ENCODE results near the gene PHF13.
"Not testable (repeated sequence)": the region's sequence is repeated elsewhere in the genome, so short reads cannot be mapped to it uniquely, and the experiment has no call there.

Gene PHF13

GRCh38 chr1:6596351-6596750 lies 17.2 kb upstream of the PHF13 start:
- H2AFZ ChIP-seq (ENCODE audit: low read length, unreplicated experiment), result no peak overlapping the region
- peaks cover 11% of the 10 kb centered on the region; the same call in 1 of the 2 replicates for H3K36me3 ChIP-seq (ENCODE audit: insufficient read depth, low read length)
- peaks cover 58% of the 10 kb centered on the region for H3K79me2 ChIP-seq (ENCODE audit: control insufficient read depth, insufficient read depth, low read length, unreplicated experiment)
- no peak overlapping the region for H3K27ac ChIP-seq (ENCODE audit: low read depth, low read length)
- no peak overlapping the region for H3K4me3 ChIP-seq (ENCODE audit: low read depth, low read length)
- peaks cover 19% of the 10 kb centered on the region for H3K4me1 ChIP-seq (ENCODE audit: control insufficient read depth, insufficient read depth, low read length, unreplicated experiment)
- no peaks in the 10 kb centered on the region for H3K27me3 ChIP-seq (ENCODE audit: insufficient read depth, low read length)

GRCh38 chr1:6596886-6597776 lies 16.4 kb upstream of the PHF13 start:
- H3K4me3 ChIP-seq (ENCODE audit: low read depth, low read length), result no peak overlapping the region
- H3K4me1 ChIP-seq (ENCODE audit: control insufficient read depth, insufficient read depth, low read length, unreplicated experiment), result peaks cover 19% of the 10 kb centered on the region
- no peaks in the 10 kb centered on the region for H3K27me3 ChIP-seq (ENCODE audit: insufficient read depth, low read length)
- H3K79me2 ChIP-seq (ENCODE audit: control insufficient read depth, insufficient read depth, low read length, unreplicated experiment), result peaks cover 66% of the 10 kb centered on the region
- H2AFZ ChIP-seq (ENCODE audit: low read length, unreplicated experiment), result no peak overlapping the region
- no peak overlapping the region for H3K27ac ChIP-seq (ENCODE audit: low read depth, low read length)
- peaks cover 11% of the 10 kb centered on the region; the same call in 1 of the 2 replicates for H3K36me3 ChIP-seq (ENCODE audit: insufficient read depth, low read length)

- Histone ChIP-seq H3K27me3 (ENCODE audit: insufficient read depth, low read length) (no peaks in the 10 kb centered on the region), H3K79me2 (ENCODE audit: control insufficient read depth, insufficient read depth, low read length, unreplicated experiment) (peaks cover 71% of the 10 kb centered on the region), H3K4me1 (ENCODE audit: control insufficient read depth, insufficient read depth, low read length, unreplicated experiment) (peaks cover 19% of the 10 kb centered on the region), H3K4me3 (ENCODE audit: low read depth, low read length) (no peak overlapping the region), H2AFZ (ENCODE audit: low read length, unreplicated experiment) (no peak overlapping the region), H3K27ac (ENCODE audit: low read depth, low read length) (no peak overlapping the region), H3K36me3 (ENCODE audit: insufficient read depth, low read length) (peaks cover 11% of the 10 kb centered on the region; the same call in 1 of the 2 replicates)
Measured at GRCh38 chr1:6597777-6598131, 15.8 kb upstream of the PHF13 start.

GRCh38 chr1:6599141-6599975 lies 14.2 kb upstream of the PHF13 start:
- Histone ChIP-seq H3K27me3 (ENCODE audit: insufficient read depth, low read length) (no peaks in the 10 kb centered on the region), H3K27ac (ENCODE audit: low read depth, low read length) (no peak overlapping the region), H3K36me3 (ENCODE audit: insufficient read depth, low read length) (peaks cover 4% of the 10 kb centered on the region; the same call in 1 of the 2 replicates), H2AFZ (ENCODE audit: low read length, unreplicated experiment) (no peak overlapping the region), H3K4me1 (ENCODE audit: control insufficient read depth, insufficient read depth, low read length, unreplicated experiment) (peaks cover 28% of the 10 kb centered on the region), H3K4me3 (ENCODE audit: low read depth, low read length) (peak overlapping the region; percentile 69), H3K79me2 (ENCODE audit: control insufficient read depth, insufficient read depth, low read length, unreplicated experiment) (peaks cover 67% of the 10 kb centered on the region)

- H2AFZ ChIP-seq (ENCODE audit: low read length, unreplicated experiment); H3K27me3 ChIP-seq (ENCODE audit: insufficient read depth, low read length); H3K36me3 ChIP-seq (ENCODE audit: insufficient read depth, low read length): not testable (repeated sequence)
- H3K4me3 ChIP-seq (ENCODE audit: low read depth, low read length), result peak overlapping the region; percentile 95
- peak overlapping the region; percentile 99 for H3K27ac ChIP-seq (ENCODE audit: low read depth, low read length)
- peaks cover 67% of the 10 kb centered on the region for H3K79me2 ChIP-seq (ENCODE audit: control insufficient read depth, insufficient read depth, low read length, unreplicated experiment)
- peaks cover 34% of the 10 kb centered on the region for H3K4me1 ChIP-seq (ENCODE audit: control insufficient read depth, insufficient read depth, low read length, unreplicated experiment)
Measured at GRCh38 chr1:6599991-6600390, 13.5 kb upstream of the PHF13 start.

- Histone ChIP-seq H3K4me1 (ENCODE audit: control insufficient read depth, insufficient read depth, low read length, unreplicated experiment) (peaks cover 38% of the 10 kb centered on the region), H3K27me3 (ENCODE audit: insufficient read depth, low read length) (no peaks in the 10 kb centered on the region), H2AFZ (ENCODE audit: low read length, unreplicated experiment) (no peak overlapping the region), H3K79me2 (ENCODE audit: control insufficient read depth, insufficient read depth, low read length, unreplicated experiment) (peaks cover 66% of the 10 kb centered on the region), H3K36me3 (ENCODE audit: insufficient read depth, low read length) (peaks cover 4% of the 10 kb centered on the region; the same call in 1 of the 2 replicates), H3K27ac (ENCODE audit: low read depth, low read length) (peak overlapping the region; percentile 99), H3K4me3 (ENCODE audit: low read depth, low read length) (peak overlapping the region; percentile 95)
Measured at GRCh38 chr1:6600410-6601048, 13.0 kb upstream of the PHF13 start.

GRCh38 chr1:6601049-6601922 lies 12.2 kb upstream of the PHF13 start:
- Histone ChIP-seq H3K27ac (ENCODE audit: low read depth, low read length) (peak overlapping the region; percentile 99), H3K36me3 (ENCODE audit: insufficient read depth, low read length) (peaks cover 4% of the 10 kb centered on the region; the same call in 1 of the 2 replicates), H3K79me2 (ENCODE audit: control insufficient read depth, insufficient read depth, low read length, unreplicated experiment) (peaks cover 58% of the 10 kb centered on the region), H2AFZ (ENCODE audit: low read length, unreplicated experiment) (no peak overlapping the region), H3K4me3 (ENCODE audit: low read depth, low read length) (peak overlapping the region; percentile 95), H3K4me1 (ENCODE audit: control insufficient read depth, insufficient read depth, low read length, unreplicated experiment) (peaks cover 38% of the 10 kb centered on the region), H3K27me3 (ENCODE audit: insufficient read depth, low read length) (no peaks in the 10 kb centered on the region)

- Histone ChIP-seq H3K27me3 (ENCODE audit: insufficient read depth, low read length) (no peaks in the 10 kb centered on the region), H3K36me3 (ENCODE audit: insufficient read depth, low read length) (peaks cover under 1% of the 10 kb centered on the region; the same call in 1 of the 2 replicates), H3K4me3 (ENCODE audit: low read depth, low read length) (peak overlapping the region; percentile 95), H3K4me1 (ENCODE audit: control insufficient read depth, insufficient read depth, low read length, unreplicated experiment) (peaks cover 37% of the 10 kb centered on the region), H3K27ac (ENCODE audit: low read depth, low read length) (peak overlapping the region; percentile 99), H2AFZ (ENCODE audit: low read length, unreplicated experiment) (no peak overlapping the region), H3K79me2 (ENCODE audit: control insufficient read depth, insufficient read depth, low read length, unreplicated experiment) (peaks cover 50% of the 10 kb centered on the region)
Measured at GRCh38 chr1:6601923-6602668, 11.4 kb upstream of the PHF13 start.

- Histone ChIP-seq H3K79me2 (ENCODE audit: control insufficient read depth, insufficient read depth, low read length, unreplicated experiment) (peaks cover 44% of the 10 kb centered on the region), H3K4me1 (ENCODE audit: control insufficient read depth, insufficient read depth, low read length, unreplicated experiment) (peaks cover 31% of the 10 kb centered on the region), H3K27me3 (ENCODE audit: insufficient read depth, low read length) (no peaks in the 10 kb centered on the region), H3K36me3 (ENCODE audit: insufficient read depth, low read length) (no peaks in the 10 kb centered on the region), H2AFZ (ENCODE audit: low read length, unreplicated experiment) (peak within 1 kb of the TSS; percentile 81), H3K27ac (ENCODE audit: low read depth, low read length) (peak within 1 kb of the TSS; percentile 99), H3K4me3 (ENCODE audit: low read depth, low read length) (peak within 1 kb of the TSS; percentile 95)
Measured at GRCh38 chr1:6602669-6603237, 10.8 kb upstream of the PHF13 start, which contains the start of gene KLHL21. KLHL21 (minus strand) TSS chr1:6602869; CDS start chr1:6602817, 52 bp downstream.
